GM19099 (cell line): ENCODE measurements around the gene ELN.

Experiments
- POLR2A ChIP-seq: IDR thresholded peaks from 3 replicates; pipeline ENCODE4 v1.6.1; 2011; ENCODE audit warnings: low read depth; ENCODE audit not compliant: insufficient read length; ENCODE audit errors: extremely low read depth

The ELN gene

DNA sequence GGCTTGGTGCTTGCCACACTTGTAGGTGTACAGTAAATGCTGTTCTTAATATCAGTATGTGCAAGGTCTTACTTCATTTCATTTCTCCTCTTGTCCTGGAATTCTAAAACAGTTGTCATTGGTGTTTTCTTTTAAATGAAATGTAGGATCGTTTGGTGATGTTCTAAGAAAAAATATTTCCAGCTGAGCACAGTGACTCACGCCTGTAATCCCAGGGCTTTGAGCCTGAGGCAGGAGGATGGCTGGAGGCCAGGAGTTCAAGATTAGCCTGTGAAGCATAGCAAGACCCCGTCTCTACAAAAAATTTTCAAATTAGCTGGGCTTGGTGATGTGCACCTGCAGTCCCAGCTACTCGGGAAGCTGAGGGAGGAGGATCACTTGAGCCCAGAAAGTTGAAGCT lies 32.6 kb upstream of the ELN start:
- no peak for TF ChIP-seq POLR2A

DNA sequence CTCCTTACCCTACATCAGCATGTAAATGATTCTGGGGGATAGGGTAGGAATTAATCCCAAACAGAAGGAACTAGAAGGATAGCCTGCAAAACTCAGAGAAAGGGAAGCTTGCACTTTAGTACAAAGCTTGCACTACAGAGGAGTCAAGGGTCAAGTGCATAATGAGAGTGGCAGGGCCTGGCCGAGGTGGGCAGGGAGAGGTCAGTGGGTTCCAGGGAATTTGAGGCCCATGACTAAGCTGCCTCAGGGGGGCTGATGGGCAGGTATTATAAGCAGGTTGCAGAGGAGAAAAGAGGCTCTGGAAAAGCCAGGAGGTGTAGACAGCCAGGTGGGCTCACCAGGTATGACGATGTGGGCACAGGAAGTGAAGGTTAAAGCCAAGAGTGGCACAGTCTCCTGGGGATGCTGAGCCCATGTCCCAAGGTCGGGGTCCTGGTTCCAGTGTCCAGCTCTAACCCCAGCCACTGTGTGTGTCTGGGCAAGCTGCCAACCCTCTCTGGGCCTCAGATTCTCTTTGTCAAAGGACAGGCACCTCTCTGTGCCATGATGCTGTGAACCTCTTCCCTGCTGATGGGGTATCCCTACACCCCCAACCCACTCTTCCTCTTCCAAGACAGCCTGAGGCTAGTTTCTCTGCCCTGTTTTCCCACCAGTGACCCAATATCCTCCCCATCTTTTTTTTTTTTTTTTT lies 32.0 kb upstream of the ELN start:
- TF ChIP-seq POLR2A, result no peak

DNA sequence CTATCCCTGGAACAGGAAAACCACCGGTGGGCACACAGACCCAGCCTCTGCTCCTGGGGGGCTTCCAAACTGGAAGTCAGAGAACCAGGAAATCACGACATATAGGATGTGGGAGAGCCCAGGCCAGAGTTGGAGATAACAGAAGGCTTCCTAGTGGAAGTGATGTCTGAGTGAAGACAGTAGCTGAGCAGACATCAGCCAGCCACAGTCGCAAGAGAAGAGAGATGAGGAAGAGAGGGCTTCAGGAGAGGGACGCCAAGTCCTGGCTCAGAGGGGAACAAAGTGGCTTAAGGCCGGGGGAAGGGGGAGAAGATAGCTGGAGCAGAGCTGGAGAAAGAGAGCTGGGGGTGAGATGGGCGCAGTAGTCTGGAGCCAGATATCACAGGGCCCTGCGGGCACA lies 30.9 kb upstream of the ELN start:
- TF ChIP-seq POLR2A, result no peak

DNA sequence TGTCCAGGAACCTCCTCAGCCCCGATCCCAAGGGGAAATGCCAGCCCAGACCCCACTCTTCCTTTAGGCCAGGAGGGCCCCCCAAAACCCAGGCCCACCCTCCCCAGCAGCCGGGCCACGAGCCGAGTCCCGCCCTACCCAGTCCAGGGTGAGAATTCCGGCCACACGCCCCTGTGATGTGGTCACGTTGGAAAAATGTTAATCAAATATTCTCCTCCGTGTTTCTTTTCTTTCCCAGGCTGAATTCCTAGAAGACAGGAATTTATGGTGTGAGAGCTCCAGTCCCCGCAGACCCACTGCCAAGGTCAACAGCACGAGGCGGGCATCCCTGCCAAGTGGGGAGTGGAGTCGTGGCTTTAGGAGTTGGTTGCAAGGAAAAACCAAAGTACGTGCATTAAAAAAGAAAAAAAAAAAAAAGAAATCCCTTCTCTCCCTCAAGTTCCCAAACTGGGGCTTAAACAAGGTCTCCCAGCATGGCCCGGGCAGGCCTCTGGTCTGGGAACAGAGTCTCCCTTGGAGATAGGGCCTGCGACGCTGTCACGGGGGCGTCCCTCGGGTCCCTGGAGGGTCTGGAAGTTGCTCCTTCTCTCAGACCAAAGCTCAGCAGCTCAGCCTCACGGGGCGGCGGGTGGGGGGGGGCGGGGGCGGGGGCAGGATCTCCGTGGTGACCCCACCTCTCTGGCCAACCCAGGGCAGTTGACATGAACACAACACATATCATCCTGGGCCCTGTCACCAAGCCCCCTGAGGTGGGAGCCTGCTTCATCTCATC lies 28.1 kb upstream of the ELN start:
- TF ChIP-seq POLR2A, result no peak

DNA sequence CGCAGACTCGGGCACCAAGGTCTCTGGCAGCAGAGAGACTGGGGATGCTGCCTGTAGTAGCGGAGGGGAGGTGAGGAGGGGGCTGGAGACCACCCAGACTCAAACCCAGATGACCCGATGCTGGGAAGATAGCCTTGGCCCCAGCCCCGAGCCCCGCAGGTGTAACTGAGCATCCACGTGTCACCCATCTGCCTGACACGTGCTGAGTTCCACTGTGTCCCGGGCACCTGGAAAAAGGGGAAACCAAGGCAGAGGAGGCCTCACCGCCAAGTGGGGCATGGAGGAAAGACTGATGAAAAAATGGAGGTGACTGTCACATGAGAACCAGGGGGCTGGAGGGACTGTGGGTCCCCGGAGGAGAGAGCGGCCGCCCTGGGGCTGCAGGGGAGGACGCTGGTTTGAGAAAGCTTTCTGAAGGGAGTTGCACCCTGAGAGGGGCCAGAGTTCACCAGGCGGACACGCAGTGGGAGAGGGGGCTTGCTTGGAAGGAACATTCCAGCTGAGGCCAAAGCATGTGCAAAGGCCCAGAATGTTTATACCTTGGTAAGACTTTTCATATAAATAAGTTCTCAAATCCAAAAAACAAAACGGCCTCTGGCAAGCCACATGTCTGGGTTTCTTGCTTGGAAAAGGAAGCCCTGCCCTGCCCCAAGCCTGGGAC lies 27.4 kb upstream of the ELN start:
- no peak for TF ChIP-seq POLR2A

DNA sequence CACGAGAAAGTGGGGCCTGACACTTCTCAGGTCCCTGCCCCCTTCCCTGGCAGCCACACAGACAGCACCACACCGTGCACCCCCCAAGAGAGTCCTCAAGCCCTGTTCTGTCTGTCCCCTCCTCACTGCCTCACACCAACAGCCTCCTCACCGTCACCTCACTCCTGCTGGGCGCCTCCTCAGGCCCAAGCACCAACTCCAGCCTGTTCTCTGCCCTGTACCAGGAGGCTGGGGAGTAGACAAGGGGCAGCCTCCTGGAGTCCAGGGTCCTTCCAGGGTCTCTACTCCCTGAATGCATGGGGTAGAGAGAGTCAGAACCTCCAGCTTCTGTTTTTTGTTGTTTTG lies 26.9 kb upstream of the ELN start:
- no peak for TF ChIP-seq POLR2A

DNA sequence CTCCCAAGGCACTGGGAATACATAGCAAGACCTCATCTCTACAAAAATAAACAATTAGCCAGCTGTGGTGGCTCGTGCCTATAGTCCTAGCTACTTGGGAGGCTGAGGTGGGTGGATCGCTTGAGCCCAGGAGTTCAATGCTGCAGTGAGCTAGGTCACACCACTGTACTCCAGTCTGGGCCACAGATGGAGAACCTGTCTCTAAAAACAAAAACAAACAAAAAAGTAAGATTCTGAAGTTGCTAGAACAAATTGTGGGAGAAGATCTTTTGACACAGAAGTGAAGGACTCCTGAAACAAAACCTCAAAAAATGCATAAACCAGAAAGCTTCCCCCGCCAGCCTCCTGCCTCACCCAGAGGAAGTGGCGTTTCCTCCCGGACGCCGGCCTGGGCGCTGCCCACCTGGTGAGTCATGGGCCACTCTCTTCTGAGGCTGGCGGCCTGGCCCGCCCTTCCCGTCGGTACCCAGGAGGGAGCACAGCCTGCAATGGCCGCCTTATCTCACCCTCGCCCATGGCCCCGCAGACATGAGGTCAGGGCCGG lies 25.4 kb upstream of the ELN start:
- no peak for TF ChIP-seq POLR2A

DNA sequence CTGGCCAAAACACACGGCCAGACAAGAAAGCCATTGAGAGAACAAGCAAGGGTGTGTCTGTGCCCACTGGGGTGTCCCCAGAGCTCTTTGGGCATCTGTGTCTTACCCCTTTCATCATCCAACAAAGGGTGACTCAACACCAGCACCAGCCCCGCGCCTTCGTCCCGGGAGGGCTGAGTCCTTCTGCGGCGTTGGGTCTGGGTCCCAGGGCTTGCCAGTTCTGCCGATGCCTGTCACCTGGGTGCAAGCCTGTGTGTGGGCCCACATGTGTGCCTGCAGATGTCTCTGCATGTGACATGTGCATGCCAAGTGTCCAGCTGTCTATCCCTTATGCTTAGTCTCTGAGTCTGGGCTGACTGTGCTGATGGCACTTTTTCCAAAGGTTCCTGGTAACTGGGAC lies 24.4 kb upstream of the ELN start:
- TF ChIP-seq POLR2A, result no peak

DNA sequence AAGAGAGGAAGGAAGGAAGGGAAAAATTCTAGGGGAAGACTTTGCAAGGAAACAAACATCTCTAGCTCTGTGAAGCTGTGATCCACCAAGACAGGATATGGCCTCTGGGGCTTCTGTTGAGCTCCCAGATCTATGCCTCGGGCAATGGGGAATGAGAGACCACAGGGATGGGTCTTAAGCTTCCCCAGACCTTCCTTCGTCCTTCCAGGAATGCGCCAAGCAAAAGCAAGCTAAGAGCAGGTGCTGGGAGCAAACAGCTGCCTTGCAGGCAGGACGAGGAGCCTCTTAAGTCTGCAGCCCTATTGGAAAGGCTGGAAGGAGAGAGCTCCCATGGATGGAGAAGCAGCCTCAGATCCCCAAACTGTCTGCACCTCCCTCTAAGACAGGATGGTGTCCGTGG lies 21.9 kb upstream of the ELN start:
- no peak for TF ChIP-seq POLR2A

DNA sequence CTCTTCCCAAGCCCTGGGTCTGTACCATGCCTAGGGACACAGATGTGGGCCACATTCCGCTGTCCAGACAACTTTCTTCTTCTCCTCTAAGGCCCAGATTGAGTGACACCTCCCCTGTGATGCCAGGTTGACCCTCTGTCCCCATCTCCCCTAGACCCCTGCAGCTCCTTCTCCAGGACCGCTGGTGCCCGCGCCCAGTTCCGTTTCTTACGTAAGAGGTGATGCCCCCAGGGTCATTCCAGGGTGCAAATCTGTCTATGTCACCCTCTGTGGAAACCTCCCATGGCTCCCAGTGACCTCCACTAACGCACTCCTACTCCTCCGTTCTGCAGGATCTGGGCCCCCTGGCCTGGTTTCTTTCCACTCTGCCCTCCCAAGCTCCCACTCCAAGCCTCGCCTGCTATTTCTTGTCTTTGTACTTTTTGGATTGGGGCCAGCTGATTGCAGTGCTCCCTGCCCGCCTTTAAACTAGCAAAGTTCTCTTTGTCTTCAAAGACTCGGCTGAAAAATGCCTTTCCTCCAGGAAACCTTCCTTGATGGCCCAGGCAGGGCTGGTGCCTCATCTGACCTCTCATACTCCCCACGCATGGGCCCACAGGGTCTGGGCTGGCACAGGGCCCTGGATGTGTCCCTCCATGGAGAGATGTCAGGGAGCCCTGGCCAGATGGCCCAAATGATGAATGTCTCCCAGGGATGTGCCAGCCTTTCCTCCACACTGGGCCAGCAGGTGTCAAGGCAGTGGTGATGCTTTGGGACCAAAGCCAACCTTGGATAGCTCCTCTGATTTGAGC lies 21.3 kb upstream of the ELN start:
- no peak for TF ChIP-seq POLR2A

DNA sequence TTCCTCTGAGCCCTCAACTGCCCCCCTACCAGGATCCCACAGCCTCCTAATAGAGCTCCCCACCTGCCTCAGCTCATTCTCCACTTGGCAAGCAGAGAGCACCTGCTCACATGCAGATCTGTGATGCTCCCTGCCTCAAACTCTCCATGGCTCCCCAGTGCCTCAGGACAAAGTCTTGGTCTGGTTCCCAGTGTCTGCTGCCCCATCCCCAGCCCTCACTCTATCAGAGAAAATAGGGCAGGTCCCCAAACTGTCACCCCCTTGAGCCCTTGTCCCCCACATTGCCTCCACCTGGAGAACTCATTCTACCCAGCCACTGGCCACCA lies 20.8 kb upstream of the ELN start:
- no peak for TF ChIP-seq POLR2A

DNA sequence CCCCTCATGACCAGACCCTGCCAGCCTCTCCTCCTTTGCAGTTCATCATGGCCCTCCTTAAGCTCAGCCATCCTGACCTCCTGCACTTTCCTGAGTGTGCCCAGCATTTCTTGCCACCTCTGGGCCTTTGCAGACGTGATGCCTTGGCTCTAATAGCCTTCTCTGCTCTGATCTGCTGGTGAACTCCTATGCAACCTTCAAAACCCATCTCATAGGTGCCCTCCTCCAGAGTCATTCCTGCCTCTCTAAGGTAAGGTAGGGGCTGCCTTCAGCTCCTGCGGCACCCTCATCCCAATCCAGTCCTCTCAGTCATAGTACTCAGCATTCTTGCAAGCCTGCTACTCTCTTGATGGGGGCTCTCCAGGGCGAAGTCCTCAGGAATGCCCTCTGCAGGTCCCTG lies 19.3 kb upstream of the ELN start:
- TF ChIP-seq POLR2A, result no peak

DNA sequence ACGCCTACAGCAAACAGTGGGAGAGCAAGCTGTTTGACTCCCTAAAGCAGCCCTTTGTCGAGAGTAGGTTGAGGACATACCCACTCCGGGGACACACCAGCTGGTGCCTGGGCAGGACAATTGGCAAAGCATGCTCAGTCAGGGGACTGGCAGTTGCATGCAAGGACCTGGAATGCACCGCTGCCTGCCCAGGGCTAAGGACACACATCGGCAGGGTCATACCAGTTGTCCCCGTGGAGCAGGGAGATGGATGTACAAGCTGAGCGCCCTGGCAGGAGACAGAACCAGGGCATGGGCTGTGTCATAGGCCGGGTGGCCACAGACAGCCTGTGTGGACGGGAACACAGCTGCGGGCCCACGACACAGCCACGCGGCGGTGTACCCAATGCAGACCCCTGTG lies 18.3 kb upstream of the ELN start:
- no peak for TF ChIP-seq POLR2A

DNA sequence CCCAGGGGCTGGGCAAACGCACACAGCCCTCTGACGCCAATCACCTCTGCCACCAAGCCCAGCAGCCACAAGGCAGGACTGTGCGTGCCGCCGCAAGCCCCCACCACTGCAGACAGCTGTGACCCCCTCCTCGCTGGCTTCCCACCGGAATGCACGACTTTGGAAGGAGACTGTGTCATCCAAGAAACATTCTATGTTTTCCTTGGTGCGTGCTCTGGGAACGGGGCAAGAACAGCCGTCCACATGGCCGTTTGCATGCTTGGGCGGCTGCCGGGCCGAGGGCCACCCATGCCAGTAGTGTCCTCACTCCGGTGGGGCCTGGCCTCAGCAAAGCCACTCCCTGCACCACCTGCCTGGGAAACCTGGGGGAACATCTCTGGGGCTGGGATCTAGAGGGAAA lies 17.6 kb upstream of the ELN start:
- TF ChIP-seq POLR2A, result no peak

DNA sequence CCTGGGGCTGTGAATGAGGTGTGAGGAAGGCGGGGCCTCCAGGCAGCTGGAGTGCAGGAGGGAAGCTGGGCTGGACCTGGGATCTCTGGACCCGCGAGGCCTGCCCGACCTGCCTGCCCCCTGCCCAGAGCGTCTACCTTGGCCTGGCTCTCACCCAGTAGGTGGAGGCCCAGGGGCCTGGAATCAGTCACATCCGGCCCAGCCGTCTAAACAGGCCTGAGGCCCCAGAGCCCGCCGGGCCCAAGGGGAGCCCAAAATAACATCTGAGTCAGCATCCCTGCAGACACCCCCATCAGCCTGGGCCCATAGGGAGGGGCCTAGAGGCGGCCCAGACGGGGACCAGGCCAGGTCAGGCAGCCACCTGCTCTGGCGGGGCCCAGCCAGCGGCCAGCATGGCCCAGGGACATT lies 15.1 kb upstream of the ELN start:
- no peak for TF ChIP-seq POLR2A
